ENCODE measurements around the gene CENPF.

- TF ChIP-seq POLR2A (IDR thresholded peaks at IDR 0.05; ENCODE audit: low read depth, low read length) (no peak), TAF1 (IDR thresholded peaks at IDR 0.05; ENCODE audit: borderline replicate concordance, low read depth, low read length) (no peak)
Observed at GRCh38 chr1:214567481-214567980, 35.5 kb upstream of the CENPF start.
